Mesendoderm (in vitro differentiated cells): ENCODE results near the gene MLLT6.
A peak's percentile ranks its signal among the peaks of the same experiment; 100 is the strongest.

Source experiments
- DNase-seq: peaks from one replicate; pipeline ENCODE4 v3.0.0; 2013
- H2AK5ac ChIP-seq: 2 replicates; pipeline ENCODE4 v1.6.1; 2013; ENCODE audit warnings: low read length, inconsistent platforms
- H2BK120ac ChIP-seq: 2 replicates; pipeline ENCODE4 v1.6.1; 2013; ENCODE audit warnings: low read depth, mild to moderate bottlenecking, low read length, moderate library complexity, mixed read lengths
- H2BK15ac ChIP-seq: replicated peaks from 2 replicates; pipeline ENCODE4 v1.6.1; 2013; ENCODE audit warnings: low read depth, mild to moderate bottlenecking, moderate library complexity
- H2BK5ac ChIP-seq: 2 replicates; pipeline ENCODE4 v1.6.1; 2013; ENCODE audit warnings: low read length, inconsistent platforms
- H3K18ac ChIP-seq: 2 replicates; pipeline ENCODE4 v1.6.1; 2013; ENCODE audit warnings: mild to moderate bottlenecking, low read length, mixed read lengths
- H3K23ac ChIP-seq: one replicate; pipeline ENCODE4 v1.6.1; 2013; ENCODE audit warnings: low read length
- H3K27ac ChIP-seq: 2 replicates; pipeline ENCODE4 v1.5.1; 2013; ENCODE audit warnings: low read depth, mild to moderate bottlenecking, inconsistent platforms, low read length, moderate library complexity
- H3K27me3 ChIP-seq: 2 replicates; pipeline ENCODE4 v1.6.1; 2013; ENCODE audit warnings: low read length, control low read depth, mild to moderate bottlenecking, inconsistent platforms; ENCODE audit not compliant: insufficient read depth, poor library complexity
- H3K36me3 ChIP-seq: 2 replicates; pipeline ENCODE4 v1.6.1; 2013; ENCODE audit warnings: low read length, inconsistent platforms; ENCODE audit not compliant: control insufficient read depth, insufficient read depth
- H3K4ac ChIP-seq: one replicate; pipeline ENCODE4 v1.6.1; 2013; ENCODE audit warnings: low read depth, mild to moderate bottlenecking, low read length, moderate library complexity
- H3K4me1 ChIP-seq: 2 replicates; pipeline ENCODE4 v1.6.1; 2013; ENCODE audit warnings: low read depth, low read length, inconsistent platforms; ENCODE audit not compliant: control insufficient read depth
- H3K4me2 ChIP-seq: 2 replicates; pipeline ENCODE4 v1.6.1; 2013; ENCODE audit warnings: low read length
- H3K4me3 ChIP-seq: 2 replicates; pipeline ENCODE4 v1.5.1; 2013; ENCODE audit warnings: mild to moderate bottlenecking, low read length
- H3K56ac ChIP-seq: one replicate; pipeline ENCODE4 v1.6.1; 2013; ENCODE audit warnings: low read length
- H3K79me1 ChIP-seq: 2 replicates; pipeline ENCODE4 v1.6.1; 2013; ENCODE audit warnings: low read length, inconsistent platforms
- H3K79me2 ChIP-seq: 2 replicates; pipeline ENCODE4 v1.6.1; 2013; ENCODE audit warnings: mild to moderate bottlenecking, low read length; ENCODE audit not compliant: control insufficient read depth, insufficient read depth
- H3K9ac ChIP-seq: 2 replicates; pipeline ENCODE4 v1.6.1; 2013; ENCODE audit warnings: low read length, inconsistent platforms
- H4K5ac ChIP-seq: one replicate; pipeline ENCODE4 v1.6.1; 2013; ENCODE audit warnings: low read length
- H4K8ac ChIP-seq: one replicate; pipeline ENCODE4 v1.6.1; 2013; ENCODE audit warnings: low read depth, mild to moderate bottlenecking, control low read depth, low read length, moderate library complexity
- WGBS: extraction: QIAGEN DNeasy Blood & Tissue Kit; methylation state at CpG from one replicate; pipeline ENCODE4 v1.1.7; 2013; ENCODE audit warnings: low lambda C conversion rate, missing lambda C conversion rate; ENCODE audit not compliant: insufficient coverage; ENCODE audit errors: extremely low coverage; 5-methylcytosine and 5-hydroxymethylcytosine counted together

Gene MLLT6

DNA sequence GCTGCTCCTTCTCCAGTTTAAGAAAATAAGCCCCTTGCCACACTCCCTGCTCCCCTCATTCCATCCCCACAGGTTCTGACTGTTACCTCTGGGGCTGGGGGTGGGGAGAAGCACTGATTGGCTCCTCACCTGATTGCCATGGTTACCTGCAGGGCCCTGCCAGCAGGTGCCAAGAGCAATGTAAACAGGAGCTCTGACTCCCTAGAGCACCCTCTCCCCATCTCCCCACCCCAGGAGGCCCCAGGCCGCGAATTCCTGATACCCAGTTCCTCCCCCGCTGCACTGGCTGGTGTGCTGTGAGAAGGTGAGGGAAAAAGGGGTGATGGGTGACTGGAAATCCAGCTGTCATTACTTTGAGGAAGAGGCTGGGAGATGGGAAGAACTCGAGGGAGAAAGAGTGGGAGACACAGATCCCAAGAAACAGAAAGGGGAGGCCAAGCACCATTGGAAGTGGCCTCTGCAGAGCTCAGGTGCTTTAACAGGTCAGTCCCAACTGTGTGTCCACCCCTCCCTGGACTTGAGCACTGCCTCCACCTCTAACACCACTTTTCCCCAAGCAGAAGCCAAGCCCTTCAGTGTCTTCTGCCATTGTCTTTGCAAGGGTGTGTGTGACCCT is 38.6 kb downstream of the MLLT6 start:
- H3K27ac ChIP-seq: no peak overlapping the region
- DNase-seq: no peak
- no peak overlapping the region for H4K8ac ChIP-seq
- H2BK15ac ChIP-seq: no peak overlapping the region
- no peak overlapping the region for H3K9ac ChIP-seq
- H4K5ac ChIP-seq: no peak overlapping the region
- H3K36me3 ChIP-seq: peaks cover 5% of the 10 kb centered on the region
- H3K27me3 ChIP-seq: no peaks in the 10 kb centered on the region
- H3K79me1 ChIP-seq: peaks cover 24% of the 10 kb centered on the region
- H3K4me3 ChIP-seq: no peak overlapping the region
- WGBS: no CpG with 5 or more reads among the region's 4 CpGs
- H2BK120ac ChIP-seq: no peak overlapping the region
- H3K4me2 ChIP-seq: no peak overlapping the region
- H3K56ac ChIP-seq: no peak overlapping the region
- H2AK5ac ChIP-seq: no peak overlapping the region
- peaks cover 14% of the 10 kb centered on the region for H3K4me1 ChIP-seq
- no peak overlapping the region for H2BK5ac ChIP-seq
- peaks cover 76% of the 10 kb centered on the region for H3K79me2 ChIP-seq
- H3K4ac ChIP-seq: no peak overlapping the region
- H3K23ac ChIP-seq: no peak overlapping the region
- H3K18ac ChIP-seq: no peak overlapping the region

DNA sequence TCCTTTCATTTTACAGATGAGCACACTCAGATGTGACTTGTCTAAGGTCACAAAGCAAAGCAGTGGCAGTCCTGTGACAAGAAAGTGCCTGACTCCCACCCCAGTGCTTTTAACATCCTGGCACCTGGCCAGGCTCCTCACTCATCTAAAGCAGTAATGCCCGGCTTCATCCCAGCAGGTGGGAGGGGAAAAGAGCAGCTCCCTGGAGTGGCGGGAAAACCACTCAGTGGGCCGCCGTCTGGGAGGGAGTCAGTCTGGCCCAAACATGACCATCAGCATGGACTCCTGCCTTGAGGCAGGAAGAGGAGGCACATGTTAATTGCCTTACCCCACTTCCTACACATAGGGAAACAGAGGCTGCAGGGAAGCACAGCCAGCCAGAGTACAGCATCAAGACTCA is 40.5 kb downstream of the MLLT6 start:
- Histone ChIP-seq H3K4me3 (no peak overlapping the region), H2BK5ac (no peak overlapping the region), H3K4me1 (peaks cover 18% of the 10 kb centered on the region), H3K79me2 (peaks cover 70% of the 10 kb centered on the region), H2BK15ac (no peak overlapping the region), H2BK120ac (no peak overlapping the region), H3K4ac (no peak overlapping the region), H2AK5ac (no peak overlapping the region), H3K4me2 (peak overlapping the region; percentile 89), H3K27me3 (no peaks in the 10 kb centered on the region), H4K8ac (no peak overlapping the region), H3K27ac (no peak overlapping the region), H3K36me3 (peaks cover 1% of the 10 kb centered on the region), H3K79me1 (peaks cover 15% of the 10 kb centered on the region), H3K9ac (peak overlapping the region; percentile 98), H3K23ac (peak overlapping the region; percentile 30), H3K18ac (no peak overlapping the region), H4K5ac (no peak overlapping the region), H3K56ac (peak overlapping the region; percentile 99)
- no CpG with 5 or more reads among the region's 4 CpGs for WGBS
- no peak for DNase-seq

DNA sequence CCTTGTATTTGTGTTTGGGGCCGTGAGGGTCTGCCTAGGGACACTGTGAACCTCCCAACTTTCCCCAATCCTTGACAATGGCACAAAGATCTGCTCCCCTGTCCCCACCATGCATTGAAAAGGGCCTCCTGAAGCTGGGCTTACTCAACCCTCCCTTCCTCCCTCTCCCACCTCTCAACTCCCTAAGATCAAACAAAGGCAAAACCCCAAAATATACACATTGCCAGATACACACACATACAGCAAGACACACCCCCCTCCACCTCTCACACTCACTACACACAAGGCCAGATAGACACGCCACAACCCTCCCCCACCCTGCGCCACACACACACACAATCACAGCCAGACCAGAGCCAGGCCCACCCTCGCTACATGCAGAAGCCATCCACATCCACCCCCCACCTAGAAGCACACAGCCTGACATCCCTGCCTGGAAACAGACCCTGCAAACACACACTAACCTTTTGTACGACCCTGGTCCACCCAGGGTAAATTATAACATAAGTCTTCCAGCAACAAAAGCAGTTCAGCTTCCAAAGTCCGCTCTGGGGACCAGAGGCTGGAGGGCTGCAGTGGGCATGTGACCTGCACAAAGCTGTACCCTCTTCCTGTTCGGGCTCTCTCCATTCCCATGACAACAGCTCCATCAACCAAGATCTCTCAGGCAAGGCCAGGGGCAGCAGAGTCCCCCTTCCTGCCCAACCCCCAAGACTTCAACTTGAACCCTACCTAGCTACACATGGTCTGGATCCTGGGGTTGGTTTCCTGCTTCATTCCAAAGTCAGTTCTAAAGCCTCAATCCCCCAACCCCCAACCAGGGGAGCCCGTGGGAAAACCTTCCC is 41.2 kb downstream of the MLLT6 start:
- Histone ChIP-seq H3K9ac (peak overlapping the region; percentile 98), H3K56ac (peak overlapping the region; percentile 99), H3K4me1 (peaks cover 22% of the 10 kb centered on the region), H2BK15ac (no peak overlapping the region), H2BK120ac (no peak overlapping the region), H3K79me2 (peaks cover 64% of the 10 kb centered on the region), H3K4ac (no peak overlapping the region), H4K8ac (no peak overlapping the region), H3K36me3 (peaks cover 1% of the 10 kb centered on the region), H3K4me2 (peak overlapping the region; percentile 89), H3K27me3 (no peaks in the 10 kb centered on the region), H2AK5ac (no peak overlapping the region), H3K4me3 (peak overlapping the region; percentile 94), H3K23ac (no peak overlapping the region), H3K27ac (peak overlapping the region; percentile 25), H3K18ac (no peak overlapping the region), H2BK5ac (no peak overlapping the region), H3K79me1 (peaks cover 11% of the 10 kb centered on the region), H4K5ac (no peak overlapping the region)
- no CpG with 5 or more reads among the region's 8 CpGs for WGBS
- DNase-seq: peak; percentile 63

DNA sequence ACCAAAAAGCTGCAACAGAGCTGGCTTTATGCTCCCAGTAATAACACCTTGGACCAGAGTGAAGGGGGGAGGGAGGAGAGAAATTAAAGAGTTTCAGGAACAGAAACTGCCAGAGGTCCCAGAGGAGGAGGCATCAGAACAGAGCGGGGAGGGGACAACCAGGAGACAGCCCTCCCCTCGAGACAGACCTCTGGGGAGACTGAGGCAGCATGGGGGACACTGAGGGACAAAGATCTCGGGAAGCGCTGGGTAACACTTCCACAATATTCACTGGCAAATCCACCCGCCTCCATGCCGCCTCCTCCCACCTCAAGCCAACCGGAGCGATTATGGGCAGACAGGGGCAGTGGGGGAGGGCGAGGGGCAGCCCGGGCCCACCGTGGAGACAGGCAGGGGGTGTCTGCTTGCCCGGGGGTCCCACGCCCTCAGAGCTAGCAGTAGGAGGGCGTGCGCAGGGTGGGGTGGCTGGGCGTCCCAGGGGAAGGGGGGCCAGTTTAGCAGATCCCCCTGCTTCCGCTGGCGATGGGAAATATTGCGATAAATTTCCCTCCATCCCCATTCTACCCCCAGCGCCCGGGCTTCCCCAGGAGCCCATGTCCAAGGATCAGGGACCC is 41.9 kb downstream of the MLLT6 start:
- H3K79me2 ChIP-seq: peaks cover 56% of the 10 kb centered on the region
- H3K23ac ChIP-seq: no peak overlapping the region
- no peak overlapping the region for H4K5ac ChIP-seq
- H2BK5ac ChIP-seq: no peak overlapping the region
- no peak overlapping the region for H4K8ac ChIP-seq
- H3K18ac ChIP-seq: peak overlapping the region; percentile 96
- DNase-seq: no peak
- H3K79me1 ChIP-seq: peaks cover 7% of the 10 kb centered on the region
- peak overlapping the region; percentile 99 for H3K56ac ChIP-seq
- H3K4me2 ChIP-seq: peak overlapping the region; percentile 89
- H2BK120ac ChIP-seq: no peak overlapping the region
- peak overlapping the region; percentile 94 for H3K4me3 ChIP-seq
- H3K36me3 ChIP-seq: peaks cover 1% of the 10 kb centered on the region
- H3K27ac ChIP-seq: peak overlapping the region; percentile 25
- no CpG with 5 or more reads among the region's 21 CpGs for WGBS
- H3K4me1 ChIP-seq: peaks cover 22% of the 10 kb centered on the region
- no peak overlapping the region for H2BK15ac ChIP-seq
- H3K27me3 ChIP-seq: no peaks in the 10 kb centered on the region
- H2AK5ac ChIP-seq: no peak overlapping the region
- peak overlapping the region; percentile 98 for H3K9ac ChIP-seq
- H3K4ac ChIP-seq: peak overlapping the region; percentile 98

DNA sequence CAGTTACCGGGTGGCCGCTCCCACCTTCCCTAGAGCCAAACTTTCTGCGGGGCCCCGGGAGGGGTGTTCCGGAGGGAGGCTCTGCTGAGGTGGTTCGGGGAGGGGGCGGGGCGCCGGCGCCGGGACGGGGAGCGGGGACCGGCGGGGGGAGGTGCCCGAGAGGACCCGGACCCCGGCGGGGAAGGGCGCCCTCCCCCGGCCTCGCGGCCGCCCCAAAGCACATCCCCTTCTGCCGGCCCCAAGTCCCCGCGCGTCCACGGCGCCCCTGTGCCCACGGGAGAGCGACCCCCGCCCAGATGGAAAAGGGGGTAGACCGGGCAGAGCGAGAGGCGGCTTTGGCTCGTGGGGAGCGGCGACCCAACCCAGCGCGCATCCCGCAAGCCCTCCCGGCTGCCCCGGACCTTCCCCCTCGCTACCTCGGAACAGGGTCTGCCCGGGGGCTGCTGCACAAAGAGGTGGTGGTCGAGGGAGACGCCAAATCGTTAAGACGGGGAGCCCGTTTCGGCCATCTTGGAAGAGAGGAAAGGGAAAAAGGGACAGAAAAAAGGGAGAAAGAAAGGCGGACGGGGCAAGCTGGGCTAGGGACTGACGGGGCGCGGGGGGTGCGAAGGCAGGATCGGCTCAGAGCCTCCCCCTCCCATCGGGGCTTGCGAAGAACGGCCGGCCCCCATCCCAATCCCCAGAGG is 42.5 kb downstream of the MLLT6 start:
- WGBS: no CpG with 5 or more reads among the region's 64 CpGs
- peak overlapping the region; percentile 94 for H3K4me3 ChIP-seq
- H3K4ac ChIP-seq: peak overlapping the region; percentile 98
- DNase-seq: peak; percentile 54
- H2BK120ac ChIP-seq: peak overlapping the region; percentile 74
- peaks cover 22% of the 10 kb centered on the region for H3K4me1 ChIP-seq
- H4K8ac ChIP-seq: peak overlapping the region; percentile 59
- H4K5ac ChIP-seq: no peak overlapping the region
- peak overlapping the region; percentile 98 for H3K9ac ChIP-seq
- peaks cover 7% of the 10 kb centered on the region for H3K79me1 ChIP-seq
- peak overlapping the region; percentile 97 for H2BK5ac ChIP-seq
- H3K27me3 ChIP-seq: no peaks in the 10 kb centered on the region
- H3K23ac ChIP-seq: peak overlapping the region; percentile 95
- peak overlapping the region; percentile 89 for H3K4me2 ChIP-seq
- peak overlapping the region; percentile 91 for H3K27ac ChIP-seq
- peak overlapping the region; percentile 71 for H2AK5ac ChIP-seq
- peaks cover 50% of the 10 kb centered on the region for H3K79me2 ChIP-seq
- peaks cover under 1% of the 10 kb centered on the region for H3K36me3 ChIP-seq
- no peak overlapping the region for H2BK15ac ChIP-seq
- H3K56ac ChIP-seq: peak overlapping the region; percentile 99
- H3K18ac ChIP-seq: peak overlapping the region; percentile 96
